Measurements from ENCODE around the gene LMO1. TPM values are rescaled to one million over a fixed set of nuclear protein-coding genes. Genes with fewer than 3 reads are reported as not detected.

LMO1 gene
- total RNA-seq, 1 experiment from 2014 or later, result 0.27 TPM

GRCh38 chr11:8190431-8190830, 73.2 kb downstream of the LMO1 start:
- ChIA-PET POLR2A (no interaction called here), RAD21 (ENCODE audit: low non-redundant PET in 1 of 2, low total read pairs in 2 of 2, uncharacterized antibody in 2 of 2, unreplicated experiment in 2 of 2) (no interaction called here), CTCF (interaction anchor here (1.2 to 1.8 kb wide), 2 partner anchors 73 to 377 kb away, joined by 3 to 9 read pairs; partner anchors contain the start of gene LMO1)
- Histone ChIP-seq H3K27ac (ENCODE audit: low read depth, low read length) (no peak overlapping the region), H3K9me2 (ENCODE audit: insufficient read depth) (no peaks in the 10 kb centered on the region), H3K79me2 (ENCODE audit: insufficient read depth, low read length) (no peaks in the 10 kb centered on the region), H3K27me3 (ENCODE audit: insufficient read depth, low read length) (0 out of 2 replicates have a peak, but pooled peaks cover under 1% of the 10 kb centered on the region), H3K36me3 (ENCODE audit: control insufficient read depth in 1 of 2, insufficient read depth in 2 of 2, low read length in 2 of 2) (no peaks in the 10 kb centered on the region), H3K4me3 (replicated peaks in 1 of 2; ENCODE audit: low read depth in 1 of 2, low read length in 2 of 2) (no peak overlapping the region), H3K4me1 (ENCODE audit: control insufficient read depth in 1 of 2, insufficient read depth in 2 of 2, low read length in 2 of 2) (no peaks in the 10 kb centered on the region), H3K4me2 (ENCODE audit: low read length) (no peak overlapping the region), H3K9me3 (ENCODE audit: control insufficient read depth in 1 of 2, insufficient read depth in 1 of 2, low read depth in 1 of 2, low read length in 2 of 2) (no peaks in the 10 kb centered on the region), H2AFZ (ENCODE audit: low read depth, low read length, poor library complexity, severe bottlenecking) (no peak overlapping the region), H3K9ac (ENCODE audit: low read length) (no peak overlapping the region), H4K20me1 (ENCODE audit: insufficient read depth) (no peaks in the 10 kb centered on the region)
- ATAC-seq, result no peak
- intact Hi-C loops (cut with micrococcal nuclease), result no loop called here
- no peak for DNase-seq (ENCODE audit: low read depth, low spot score)
- TF ChIP-seq SIN3A (IDR thresholded peaks at IDR 0.05; ENCODE audit: low read depth) (no peak), JUND (IDR thresholded peaks at IDR 0.05) (no peak), SP1 (IDR thresholded peaks at IDR 0.05; ENCODE audit: low read depth) (no peak), ATF3 (IDR thresholded peaks at IDR 0.05) (no peak), EGR1 (IDR thresholded peaks at IDR 0.05; ENCODE audit: low read depth) (no peak), EZH2phosphoT487 (IDR thresholded peaks at IDR 0.05; ENCODE audit: borderline replicate concordance) (no peak), EZH2 (IDR thresholded peaks at IDR 0.05) (no peak), FOSL1 (IDR thresholded peaks at IDR 0.05; ENCODE audit: low read depth) (no peak), CEBPB (IDR thresholded peaks at IDR 0.05; ENCODE audit: low read depth) (no peak), ZFX (IDR thresholded peaks at IDR 0.05) (no peak), MAX (IDR thresholded peaks at IDR 0.05) (no peak), CTCF (IDR thresholded peaks at IDR 0.05 in 2 of 3, conservative IDR thresholded peaks at IDR 0.05 in 1 of 3; ENCODE audit: borderline replicate concordance in 1 of 3, insufficient read depth in 1 of 3, low read depth in 2 of 3, low read length in 2 of 3) (no peak), REST (IDR thresholded peaks at IDR 0.05; ENCODE audit: low read depth) (no peak), YY1 (IDR thresholded peaks at IDR 0.05; ENCODE audit: extremely low read depth, insufficient replicate concordance, low read depth, low read length) (no peak), CBX3 (IDR thresholded peaks at IDR 0.05; ENCODE audit: low read depth) (no peak), ZNF274 (IDR thresholded peaks at IDR 0.05; ENCODE audit: low read depth, low read length) (no peak), SRF (IDR thresholded peaks at IDR 0.05; ENCODE audit: low read depth) (no peak), ZBTB33 (IDR thresholded peaks at IDR 0.05; ENCODE audit: extremely low read depth, insufficient replicate concordance, low read length) (no peak), POLR2AphosphoS5 (IDR thresholded peaks at IDR 0.05; ENCODE audit: low read depth, low read length) (no peak)
- BruUV-seq (replicated peaks), result no TSS peak

All from HCT116 (cell line).